ENCODE results near the gene SNX13.

- TF ChIP-seq POLR2A (IDR thresholded peaks at IDR 0.05; ENCODE audit: low read length) = no peak
- TF ChIP-seq GATA1 (IDR thresholded peaks at IDR 0.05; ENCODE audit: low read depth, low read length) = no peak
These were observed 43.1 kb upstream of the SNX13 start for GRCh38 chr7:17983221-17984062.

Data from erythroblast (primary cell).